Vagina (tissue), 2 donors: Measurements from ENCODE around the gene LMO7.

Source experiments
- CTCF ChIP-seq, 3 experiments: fragments of 450-650 bp in 2 of 3; fragments of 200-600 bp in 1 of 3; sonication (generic) in 1 of 3; IDR thresholded peaks; one replicate each; pipeline ENCODE4 v1.5.1; 2017 to 2019; ENCODE audit warnings: antibody characterized with exemption in 3 of 3, mild to moderate bottlenecking in 2 of 3, moderate library complexity in 2 of 3
- POLR2A ChIP-seq, 2 donors: fragments of 450-650 bp; IDR thresholded peaks; one replicate each; pipeline ENCODE4 v1.6.1; 2017; ENCODE audit warnings: antibody characterized with exemption in 2 of 2, mild to moderate bottlenecking in 2 of 2, moderate library complexity in 2 of 2

- TF ChIP-seq POLR2A (IDR thresholded peaks at IDR 0.05) (no peak), CTCF (IDR thresholded peaks at IDR 0.05) (no peak)
These were observed 125.2 kb downstream of the LMO7 start for GRCh38 chr13:75761369-75761768.
